D721Med (cell line): ENCODE measurements around the gene ATP10D.
A peak's percentile ranks its signal among the peaks of the same experiment; 100 is the strongest.
"Not testable (repeated sequence)": the region's sequence is repeated elsewhere in the genome, so short reads cannot be mapped to it uniquely, and the experiment has no call there.

ENCODE experiments used
- DNase-seq: peaks from one replicate; pipeline ENCODE4 v3.0.0; 2011; ENCODE audit warnings: low spot score; ENCODE audit not compliant: insufficient read length
- FAIRE-seq: peaks from 2 replicates; lab custom pipeline; 2011; peaks lifted over from hg19 to GRCh38; lab: Jason Lieb, UNC
- CTCF ChIP-seq: IDR thresholded peaks from 2 replicates; pipeline ENCODE4 v1.5.1; 2012; ENCODE audit warnings: mild to moderate bottlenecking, control low read depth; ENCODE audit not compliant: insufficient read depth; ENCODE audit errors: missing control alignments

The ATP10D gene

GRCh38 chr4:47486231-47486673, 1.2 kb downstream of the ATP10D start:
- no peak for DNase-seq
- FAIRE-seq, result peak; percentile 55
- no peak for TF ChIP-seq CTCF

DNA sequence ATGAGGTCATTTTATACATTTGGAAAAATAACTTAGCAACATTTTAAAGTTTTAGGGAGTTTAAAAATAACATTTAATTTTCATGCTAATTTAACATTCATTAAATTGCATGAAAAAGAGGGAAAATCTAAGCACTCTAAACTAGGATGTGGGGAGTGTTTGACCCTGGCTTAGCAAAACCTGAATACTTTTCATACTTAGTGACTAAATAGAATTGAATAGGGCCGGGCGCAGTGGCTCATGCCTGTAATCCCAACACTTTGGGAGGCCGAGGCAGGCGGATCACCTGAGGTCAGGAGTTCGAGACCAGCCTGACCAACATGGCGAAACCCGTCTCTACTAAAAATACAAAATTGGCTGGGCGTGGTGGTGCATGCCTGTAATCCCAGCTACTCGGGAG, 1.7 kb downstream of the ATP10D start:
- FAIRE-seq, DNase-seq: not testable (repeated sequence)

GRCh38 chr4:47488706-47489105, 3.6 kb downstream of the ATP10D start:
- no peak for FAIRE-seq
- TF ChIP-seq CTCF, result no peak
- DNase-seq, result no peak

- peak; percentile 11 for FAIRE-seq
- DNase-seq, result no peak
- TF ChIP-seq CTCF, result no peak
Observed at GRCh38 chr4:47490550-47490949, 5.5 kb downstream of the ATP10D start.

DNA sequence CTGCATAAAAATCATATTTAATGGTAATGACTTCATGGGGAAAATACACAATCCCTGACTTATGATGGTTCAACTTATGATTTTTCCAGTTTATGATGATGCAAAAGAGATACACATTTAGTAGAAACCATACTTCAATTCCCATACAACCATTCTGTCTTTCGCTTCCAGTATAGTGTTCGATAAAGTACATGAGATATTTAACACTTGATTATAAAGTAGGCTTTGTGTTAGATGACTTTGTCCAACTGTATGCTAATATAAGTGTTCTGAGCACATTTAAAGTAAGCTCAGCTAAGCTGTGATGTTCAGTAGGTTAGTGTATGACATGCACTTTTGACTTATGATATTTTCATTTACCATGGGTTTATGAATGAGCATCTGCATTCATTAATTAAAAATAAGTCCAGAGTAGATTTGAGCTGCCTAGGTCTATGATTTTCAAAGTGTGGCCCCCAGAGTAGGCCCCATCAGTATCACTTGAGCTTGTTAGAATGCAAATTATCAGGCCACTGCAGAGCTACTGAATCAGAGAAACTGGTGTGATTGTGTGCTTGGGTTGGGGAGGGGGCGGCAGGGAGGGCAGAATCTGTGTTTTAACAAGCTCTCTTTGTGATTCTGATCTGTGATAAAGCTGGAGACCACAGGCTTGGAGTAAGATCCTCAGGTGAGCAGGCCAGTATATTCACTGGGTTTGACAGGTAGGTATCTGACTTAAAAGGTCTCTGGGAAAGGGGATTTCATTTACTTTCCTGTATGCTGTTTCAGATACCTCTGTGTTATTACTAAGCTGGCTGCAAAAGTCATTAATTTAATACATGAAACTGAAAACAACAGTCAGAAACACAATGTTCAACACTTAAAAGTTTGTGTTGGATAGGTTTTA, 8.4 kb downstream of the ATP10D start:
- DNase-seq (no peak), FAIRE-seq (peak; percentile 11)
- no peak for TF ChIP-seq CTCF

DNA sequence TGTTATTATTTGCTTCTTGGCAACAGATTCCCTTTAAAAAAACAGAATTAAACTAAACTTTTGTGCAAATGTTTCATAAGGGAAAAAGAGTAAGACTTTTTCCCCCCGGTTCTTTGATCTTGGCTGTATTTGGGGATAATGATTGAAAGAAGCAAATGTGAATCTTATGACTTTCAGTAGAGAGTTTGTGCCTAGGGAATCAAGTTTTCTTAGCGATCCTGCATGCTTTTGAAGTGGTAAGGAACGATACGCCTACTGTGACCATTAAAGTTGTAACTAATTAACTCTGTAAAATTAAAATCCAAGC, 9.0 kb downstream of the ATP10D start:
- FAIRE-seq (peak; percentile 32), DNase-seq (no peak)
- no peak for TF ChIP-seq CTCF

DNA sequence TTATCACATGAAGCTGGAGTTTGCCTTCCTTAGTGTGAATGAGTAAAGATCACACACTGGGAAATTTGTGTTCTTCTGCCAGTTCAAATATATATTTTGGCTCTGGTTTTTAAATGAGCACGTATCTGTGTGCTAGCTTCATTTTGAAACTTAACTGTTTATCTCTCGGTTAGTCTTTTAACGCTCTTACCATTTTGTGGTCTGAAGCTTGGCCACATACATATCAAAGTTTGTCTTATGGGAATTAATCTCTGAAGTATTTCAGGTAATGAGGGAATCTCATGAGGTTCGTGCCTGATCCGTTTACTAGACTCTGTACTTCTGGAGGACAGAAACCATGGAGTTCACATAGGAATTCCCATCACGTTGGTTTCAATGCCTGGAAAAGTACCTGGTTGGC, 13.8 kb downstream of the ATP10D start:
- FAIRE-seq (no peak), DNase-seq (no peak)
- no peak for TF ChIP-seq CTCF
